Keratinocyte (primary cell): ENCODE results near the gene MDH1B. TPM values are rescaled to one million over a fixed set of nuclear protein-coding genes. Genes with fewer than 3 reads are reported as not detected.
A peak's percentile ranks its signal among the peaks of the same experiment; 100 is the strongest.
"Not testable (repeated sequence)": the region's sequence is repeated elsewhere in the genome, so short reads cannot be mapped to it uniquely, and the experiment has no call there.

Source experiments
- DNase-seq: peaks from one replicate; pipeline ENCODE4 v3.0.0-alpha.2; 2011; ENCODE audit warnings: low read depth, missing footprints, low spot score
- FAIRE-seq: peaks from 2 replicates; lab custom pipeline; 2011; peaks lifted over from hg19 to GRCh38; lab: Jason Lieb, UNC
- H2AFZ ChIP-seq: 2 replicates; pipeline ENCODE4 v1.6.0; 2012; ENCODE audit warnings: low read length, control low read depth, inconsistent platforms; ENCODE audit not compliant: control insufficient read depth
- H3K27ac ChIP-seq: 2 replicates; pipeline ENCODE4 v1.5.1; 2011; ENCODE audit warnings: low read length; ENCODE audit not compliant: control insufficient read depth, insufficient read depth
- H3K27me3 ChIP-seq: 3 replicates; pipeline ENCODE4 v1.6.0; 2011; ENCODE audit warnings: low read length; ENCODE audit not compliant: control insufficient read depth, insufficient read depth; ENCODE audit errors: extremely low read depth
- H3K36me3 ChIP-seq, 2 experiments: 2 replicates in 1 of 2; 3 replicates in 1 of 2; pipeline ENCODE4 v1.5.1; 2011; ENCODE audit warnings: low read length in 2 of 2, mild to moderate bottlenecking in 1 of 2; ENCODE audit not compliant: control insufficient read depth in 2 of 2, insufficient read depth in 2 of 2; ENCODE audit errors: extremely low read depth in 1 of 2
- H3K4me1 ChIP-seq: 3 replicates; pipeline ENCODE4 v1.5.1; 2011; ENCODE audit warnings: low read length; ENCODE audit not compliant: control insufficient read depth, insufficient read depth; ENCODE audit errors: extremely low read depth
- H3K4me2 ChIP-seq: 3 replicates; pipeline ENCODE4 v1.6.0; 2011; ENCODE audit warnings: low read depth, low read length; ENCODE audit not compliant: control insufficient read depth, insufficient read depth; ENCODE audit errors: extremely low read depth
- H3K4me3 ChIP-seq, 3 experiments: fragments of 200-600 bp in 1 of 3; sonication (generic) in 1 of 3; 2 replicates in 2 of 3; 3 replicates in 1 of 3; pipeline ENCODE4 v1.5.1; 2011 to 2016; ENCODE audit warnings: low read length in 3 of 3, mild to moderate bottlenecking in 3 of 3, control low read depth in 2 of 3, inconsistent platforms in 1 of 3, low read depth in 1 of 3, mixed read lengths in 1 of 3, mixed run types in 1 of 3, moderate library complexity in 1 of 3; ENCODE audit not compliant: control insufficient read depth in 2 of 3, insufficient read depth in 2 of 3; ENCODE audit errors: extremely low read depth in 1 of 3
- H3K79me2 ChIP-seq: 2 replicates; pipeline ENCODE4 v1.6.0; 2012; ENCODE audit warnings: low read length; ENCODE audit not compliant: control insufficient read depth, insufficient read depth
- H3K9ac ChIP-seq: 3 replicates; pipeline ENCODE4 v1.6.0; 2011; ENCODE audit warnings: low read length; ENCODE audit not compliant: control insufficient read depth, insufficient read depth; ENCODE audit errors: extremely low read depth
- H3K9me1 ChIP-seq: 3 replicates; pipeline ENCODE4 v1.6.0; 2011; ENCODE audit warnings: low read length; ENCODE audit not compliant: control insufficient read depth, insufficient read depth; ENCODE audit errors: extremely low read depth
- H3K9me3 ChIP-seq: 2 replicates; pipeline ENCODE4 v1.5.1; 2012; ENCODE audit warnings: low read depth, low read length; ENCODE audit not compliant: control insufficient read depth
- H4K20me1 ChIP-seq: 3 replicates; pipeline ENCODE4 v1.6.0; 2011; ENCODE audit warnings: low read length; ENCODE audit not compliant: control insufficient read depth, insufficient read depth; ENCODE audit errors: extremely low read depth
- CTCF ChIP-seq, 3 experiments: IDR thresholded peaks in 1 of 3; conservative IDR thresholded peaks in 1 of 3; optimal IDR thresholded peaks in 1 of 3; 2 replicates in 2 of 3; 3 replicates in 1 of 3; pipeline versions ENCODE3 to v1.5.1; 2011; ENCODE audit warnings: low read length in 3 of 3, mild to moderate bottlenecking in 3 of 3, moderate library complexity in 2 of 3, control low read depth in 1 of 3, inconsistent platforms in 1 of 3; ENCODE audit not compliant: insufficient read depth in 2 of 3; ENCODE audit errors: extremely low read depth in 1 of 3
- EZH2 ChIP-seq: IDR thresholded peaks from one replicate; pipeline ENCODE4 v1.6.1; 2012; ENCODE audit warnings: inconsistent platforms, mild to moderate bottlenecking, low read length, moderate library complexity
- dilution Hi-C: fragments of 300-500 bp; cut with MboI; formaldehyde crosslinking; loops from one replicate; pipeline ENCODE4 v1.7.0; 2020; ENCODE audit warnings: low sequenced_read_pairs; ENCODE audit not compliant: extremely low pct_ligation_motif_present
- polyA minus RNA-seq, 3 experiments: library from RNA; depleted of rRNA, polyadenylated mRNA; stranded (reverse); fragments of >200 nt; gene quantifications; 1 replicate in 1 of 3; 2 replicates in 1 of 3; 3 replicates in 1 of 3; pipeline ENCODE4 v1.2.3, GENCODE V29; 2011
- polyA plus RNA-seq, 5 experiments: library from polyadenylated mRNA; depleted of rRNA in 3 of 5; stranded (reverse) in 3 of 5; stranded (forward) in 1 of 5; unstranded in 1 of 5; fragments of >200 nt; gene quantifications; 1 replicate in 1 of 5; 2 replicates in 3 of 5; 3 replicates in 1 of 5; pipeline versions ENCODE4 v1.2.1 to v1.2.3, GENCODE V29; 2011 to 2012; ENCODE audit warnings: missing spikeins in 2 of 5, low read depth in 1 of 5, low replicate concordance in 1 of 5

Gene MDH1B
- polyA plus RNA-seq (0.56 to 1.0 TPM (median 0.91 TPM) in 3 replicates), polyA minus RNA-seq (1.5 to 2.2 TPM in 2 of 3 replicates, not detected in the other)
- polyA plus RNA-seq (2011; ENCODE audit: low read depth), result not detected
- polyA plus RNA-seq (2011; cell fraction: cytosol; rRNA removed), result 0.50 and 0.55 TPM in 2 replicates
- polyA plus RNA-seq (2011; cell fraction: nucleus; rRNA removed), result 1.7 and 1.9 TPM in 2 replicates
- 0.14 and 0.53 TPM in 2 replicates for polyA plus RNA-seq (2012; ENCODE audit: low replicate concordance)
- not detected for polyA minus RNA-seq (2011; cell fraction: cytosol; rRNA and poly(A)+ RNA removed)
- polyA minus RNA-seq (2011; cell fraction: nucleus; rRNA and poly(A)+ RNA removed), result 1.4 and 2.6 TPM in 2 replicates

DNA sequence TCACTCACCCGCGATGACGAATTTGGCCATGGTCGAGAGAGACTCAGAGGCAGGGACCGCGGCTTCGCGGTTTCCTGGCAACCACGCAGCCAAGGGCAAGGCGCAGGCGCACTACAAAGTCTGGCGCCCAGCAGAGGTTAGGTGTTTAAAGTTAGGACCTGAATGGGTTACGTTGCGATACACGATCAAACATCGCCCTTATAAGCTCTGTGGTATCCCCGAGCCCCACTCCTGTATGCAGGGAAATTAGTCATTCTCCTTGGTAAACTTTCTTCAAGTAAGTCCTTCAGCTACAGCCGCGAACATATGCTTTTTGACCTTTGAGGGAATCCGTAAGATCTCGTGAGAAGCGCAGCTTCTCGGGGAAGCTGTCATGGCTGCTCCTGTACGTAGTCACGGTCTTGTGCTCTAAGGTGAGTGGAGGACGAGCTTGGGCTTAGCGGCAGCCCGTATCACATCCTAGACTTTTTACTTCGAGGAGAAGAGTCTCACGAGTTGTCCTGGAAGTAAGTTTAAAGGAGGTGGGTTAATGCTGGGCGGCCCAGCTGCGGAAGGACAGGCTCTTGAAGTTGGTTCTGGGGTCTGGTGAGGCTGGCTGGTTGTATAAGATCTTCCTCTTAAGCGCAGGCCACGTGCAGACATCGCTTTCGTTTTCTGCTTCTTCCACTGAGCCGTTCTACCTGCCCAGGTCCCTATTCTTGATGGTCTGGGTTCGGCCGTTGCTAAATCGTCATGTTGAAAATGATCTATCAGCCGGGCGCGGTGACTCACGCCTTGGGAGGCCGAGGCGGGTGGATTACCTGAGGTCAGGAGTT, at the start of gene MDH1B, which contains the start of gene FASTKD2:
TSS of gene MDH1B (minus strand) at position 87 of the 815 bp plus-strand sequence. CDS start at position 30, 57 bp downstream.
TSS of gene FASTKD2 (plus strand) at position 365 of the 815 bp plus-strand sequence. CDS start 1,088 bp downstream, outside the sequence.
- Histone ChIP-seq H3K4me1 (peaks cover 13% of the 10 kb centered on the region), H3K9ac (peak within 1 kb of the TSS; percentile 93), H3K4me2 (peak within 1 kb of the TSS; percentile 93), H3K36me3 (peaks cover 9 to 10% of the 10 kb centered on the region in 2 experiments), H2AFZ (peak within 1 kb of the TSS; percentile 98), H4K20me1 (no peaks in the 10 kb centered on the region), H3K9me1 (no peaks in the 10 kb centered on the region), H3K27me3 (no peaks in the 10 kb centered on the region), H3K27ac (peak within 1 kb of the TSS; percentile 97), H3K4me3 (peak within 1 kb of the TSS; percentile 73 to 89 (median 87)), H3K9me3 (no peaks in the 10 kb centered on the region), H3K79me2 (peaks cover 40% of the 10 kb centered on the region)
- no peak for TF ChIP-seq CTCF (optimal IDR thresholded peaks at IDR 0.05 in 1 of 3, IDR thresholded peaks at IDR 0.05 in 1 of 3, conservative IDR thresholded peaks at IDR 0.05 in 1 of 3; ENCODE audit: extremely low read depth in 1 of 3, insufficient read depth in 2 of 3, low read length in 3 of 3)
- TF ChIP-seq EZH2, result no peak
- DNase-seq (peak; percentile 64), FAIRE-seq (peak; percentile 89)
- dilution Hi-C loops, result no loop called here

GRCh38 chr2:206814498-206814897, 49.4 kb upstream of the MDH1B start:
- Histone ChIP-seq H3K4me2 (no peak overlapping the region), H3K9me1 (no peaks in the 10 kb centered on the region), H3K27me3 (no peaks in the 10 kb centered on the region), H3K9me3 (no peaks in the 10 kb centered on the region), H3K4me3 (no peak overlapping the region), H3K4me1 (no peaks in the 10 kb centered on the region), H3K79me2 (no peaks in the 10 kb centered on the region), H3K9ac (no peak overlapping the region), H4K20me1 (no peaks in the 10 kb centered on the region), H3K27ac (no peak overlapping the region), H2AFZ (no peak overlapping the region), H3K36me3 (no peaks in the 10 kb centered on the region)
- no peak for TF ChIP-seq CTCF (optimal IDR thresholded peaks at IDR 0.05 in 1 of 3, IDR thresholded peaks at IDR 0.05 in 1 of 3, conservative IDR thresholded peaks at IDR 0.05 in 1 of 3; ENCODE audit: extremely low read depth in 1 of 3, insufficient read depth in 2 of 3, low read length in 3 of 3)
- TF ChIP-seq EZH2, result no peak
- DNase-seq, result no peak
- FAIRE-seq, result no peak
- dilution Hi-C loops, result no loop called here

GRCh38 chr2:206812471-206812870, 47.3 kb upstream of the MDH1B start:
- H4K20me1 ChIP-seq, H3K4me2 ChIP-seq, H3K27me3 ChIP-seq, H3K79me2 ChIP-seq, H3K27ac ChIP-seq, H3K4me1 ChIP-seq, H3K9ac ChIP-seq, dilution Hi-C loops, H3K36me3 ChIP-seq, H2AFZ ChIP-seq, H3K4me3 ChIP-seq, H3K9me1 ChIP-seq, DNase-seq, H3K9me3 ChIP-seq, FAIRE-seq: not testable (repeated sequence)
